Liver (tissue), 9 donors: Measurements from ENCODE around the gene IQSEC1. TPM values are rescaled to one million over a fixed set of nuclear protein-coding genes. Genes with fewer than 3 reads are reported as not detected.

ENCODE experiments used
- DNase-seq: peaks from one replicate; pipeline ENCODE4 v3.0.0-alpha.2; 2017; ENCODE audit warnings: low spot score
- H3K27ac ChIP-seq, 2 donors: one replicate each; pipeline ENCODE4 v1.7.0; 2013; ENCODE audit warnings: inconsistent platforms in 2 of 2, low read length in 2 of 2, control low read depth in 1 of 2, low read depth in 1 of 2, mild to moderate bottlenecking in 1 of 2
- H3K27me3 ChIP-seq, 4 donors: one replicate each; pipeline versions ENCODE4 v1.6.1 to v1.7.0; 2013; ENCODE audit warnings: low read length in 3 of 4, inconsistent platforms in 1 of 4, mild to moderate bottlenecking in 1 of 4, moderate library complexity in 1 of 4; ENCODE audit not compliant: control insufficient read depth in 4 of 4, insufficient read depth in 4 of 4
- H3K36me3 ChIP-seq, 4 donors: one replicate each; pipeline versions ENCODE4 v1.6.1 to v1.7.0; 2013; ENCODE audit warnings: low read length in 3 of 4, mild to moderate bottlenecking in 3 of 4, low read depth in 1 of 4, moderate library complexity in 1 of 4; ENCODE audit not compliant: control insufficient read depth in 4 of 4, insufficient read depth in 3 of 4
- H3K4me1 ChIP-seq, 4 donors: one replicate each; pipeline versions ENCODE4 v1.6.1 to v1.7.0; 2013; ENCODE audit warnings: low read length in 3 of 4, mild to moderate bottlenecking in 3 of 4, moderate library complexity in 1 of 4; ENCODE audit not compliant: control insufficient read depth in 4 of 4, insufficient read depth in 4 of 4
- H3K4me3 ChIP-seq, 3 donors: one replicate each; pipeline versions ENCODE4 v1.6.1 to v1.7.0; 2013; ENCODE audit warnings: low read length in 3 of 3, control low read depth in 1 of 3, low read depth in 1 of 3, mild to moderate bottlenecking in 1 of 3
- H3K9ac ChIP-seq, 2 donors: one replicate each; pipeline ENCODE4 v1.7.0; 2013; ENCODE audit warnings: low read length in 2 of 2, mild to moderate bottlenecking in 2 of 2, moderate library complexity in 2 of 2, control low read depth in 1 of 2, low read depth in 1 of 2
- H3K9me3 ChIP-seq, 4 donors: one replicate each; pipeline versions ENCODE4 v1.6.1 to v1.7.0; 2013; ENCODE audit warnings: low read length in 3 of 4; ENCODE audit not compliant: control insufficient read depth in 4 of 4
- EGR1 ChIP-seq, 2 donors: IDR thresholded peaks; 2 replicates each; pipeline ENCODE4 v1.6.1; 2016 to 2018; ENCODE audit warnings: antibody characterized with exemption in 2 of 2, low read depth in 2 of 2
- FOXA1 ChIP-seq: IDR thresholded peaks from 2 replicates; pipeline ENCODE4 v1.6.1; 2016; ENCODE audit warnings: antibody characterized with exemption
- FOXA2 ChIP-seq: IDR thresholded peaks from 2 replicates; pipeline ENCODE4 v1.6.1; 2016; ENCODE audit warnings: antibody characterized with exemption
- GABPA ChIP-seq, 2 donors: IDR thresholded peaks in 1 of 2; conservative IDR thresholded peaks in 1 of 2; 2 replicates each; pipeline ENCODE4 v1.6.1; 2016; ENCODE audit warnings: antibody characterized with exemption in 2 of 2, mild to moderate bottlenecking in 1 of 2, moderate library complexity in 1 of 2
- HNF4A ChIP-seq, 2 donors: conservative IDR thresholded peaks; 2 replicates each; pipeline ENCODE4 v1.6.1; 2016; ENCODE audit warnings: antibody characterized with exemption in 2 of 2, mild to moderate bottlenecking in 2 of 2
- HNF4G ChIP-seq: IDR thresholded peaks from 2 replicates; pipeline ENCODE4 v1.6.1; 2016; ENCODE audit warnings: antibody characterized with exemption
- JUND ChIP-seq, 2 donors: IDR thresholded peaks; 2 replicates each; pipeline ENCODE4 v1.6.1; 2016; ENCODE audit warnings: antibody characterized with exemption in 2 of 2
- RAD21 ChIP-seq, 2 donors: IDR thresholded peaks; 2 replicates each; pipeline ENCODE4 v1.6.1; 2016; ENCODE audit warnings: antibody characterized with exemption in 2 of 2, mild to moderate bottlenecking in 2 of 2
- REST ChIP-seq: IDR thresholded peaks from 2 replicates; pipeline ENCODE4 v1.6.1; 2016; ENCODE audit warnings: antibody characterized with exemption, mild to moderate bottlenecking
- RXRA ChIP-seq, 2 donors: IDR thresholded peaks; 2 replicates each; pipeline ENCODE4 v1.6.1; 2017 to 2018; ENCODE audit warnings: antibody characterized with exemption in 2 of 2, mild to moderate bottlenecking in 1 of 2
- SP1 ChIP-seq: IDR thresholded peaks from 2 replicates; pipeline ENCODE4 v1.6.1; 2018; ENCODE audit warnings: antibody characterized with exemption, mild to moderate bottlenecking
- TAF1 ChIP-seq: conservative IDR thresholded peaks from 2 replicates; pipeline ENCODE4 v1.6.1; 2016; ENCODE audit warnings: antibody characterized with exemption, mild to moderate bottlenecking
- YY1 ChIP-seq: IDR thresholded peaks from 2 replicates; pipeline ENCODE4 v1.6.1; 2016; ENCODE audit warnings: antibody characterized with exemption, mild to moderate bottlenecking
- WGBS: extraction: QIAGEN DNeasy Blood & Tissue Kit; methylation state at CpG from one replicate; pipeline ENCODE4 v1.1.7; 2013; 5-methylcytosine and 5-hydroxymethylcytosine counted together
- polyA plus RNA-seq, 2 donors: library from polyadenylated mRNA; stranded (reverse) in 1 of 2; unstranded in 1 of 2; fragments of 200-250 nt in 1 of 2; fragments of >200 nt in 1 of 2; fragmentation: Nextera tagmentation in 1 of 2; extraction: Ambion mirVana in 1 of 2; gene quantifications; one replicate each; pipeline versions ENCODE4 v1.2.1 to v1.2.3, GENCODE V29; 2013 to 2015
- total RNA-seq, 2 donors: library from RNA; depleted of rRNA; stranded (reverse); fragments of >200 nt; gene quantifications; one replicate each; pipeline ENCODE4 v1.2.3, GENCODE V29; 2014
- TF ChIP-seq, protein P1 (sequence below): fragments of 150-350 bp; IDR thresholded peaks from 2 replicates; pipeline ENCODE4 v1.5.1; 2017; ENCODE audit warnings: improper control_type of control experiment, low read depth, low read length; ENCODE audit not compliant: missing input control
- TF ChIP-seq, protein P2 (sequence below): IDR thresholded peaks from 2 replicates; pipeline ENCODE4 v1.6.1; 2016; ENCODE audit warnings: antibody characterized with exemption
- TF ChIP-seq, protein P3 (sequence below): IDR thresholded peaks from 2 replicates; pipeline ENCODE4 v1.6.1; 2016; ENCODE audit warnings: antibody characterized with exemption
- TF ChIP-seq, protein P4 (sequence below): IDR thresholded peaks from 2 replicates; pipeline ENCODE4 v1.6.1; 2016; ENCODE audit warnings: antibody characterized with exemption
- donor health status: healthy.
- donor health status: healthy.
- donor health status: healthy.
- donor health status: healthy.
- donor health status: healthy.

Gene IQSEC1
- total and polyA plus RNA-seq, 4 donors = 12.7 to 56.0 (median 36.2) TPM

DNA sequence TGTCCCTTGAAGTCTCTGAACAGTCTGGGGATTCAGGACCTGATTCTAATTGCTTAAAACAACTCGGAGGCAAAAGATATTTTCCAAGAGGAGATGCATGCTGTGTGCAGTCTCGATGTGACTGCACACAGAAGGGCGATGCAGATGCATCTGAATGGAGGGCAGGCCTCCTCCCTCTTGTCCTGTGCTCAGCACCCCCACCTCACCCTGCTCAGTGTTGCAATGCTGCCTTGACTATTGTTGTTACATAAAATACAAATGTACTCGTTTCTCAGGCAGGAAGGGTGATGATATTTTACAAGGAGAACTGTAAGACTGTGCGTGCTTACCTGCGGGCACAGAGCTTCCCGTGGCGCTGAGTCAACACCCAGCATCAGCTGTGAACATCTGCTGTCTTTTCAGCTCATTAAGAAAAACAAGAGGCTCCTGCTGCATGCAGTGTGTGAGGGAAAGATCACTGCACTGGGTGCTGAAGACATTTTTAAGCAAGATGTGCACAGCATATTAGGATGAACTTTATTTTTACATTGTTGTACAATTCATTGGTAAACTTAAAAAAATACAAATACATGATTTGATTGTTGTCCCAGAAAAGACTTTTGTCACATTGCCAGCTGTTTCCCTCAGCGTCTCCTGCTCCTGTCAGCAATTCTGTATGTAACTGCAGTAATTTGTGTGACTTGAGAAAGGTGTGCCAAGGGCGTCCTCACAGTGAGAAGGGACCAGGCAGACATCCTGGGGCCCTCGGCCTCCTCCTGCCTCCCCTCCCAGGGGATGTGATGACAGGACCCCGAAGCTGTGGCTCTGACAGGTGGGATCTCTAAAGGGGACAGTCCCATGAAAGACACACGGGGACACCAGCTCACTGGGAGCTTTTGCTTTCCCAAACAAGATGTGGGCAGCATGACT, 175.6 kb downstream of the IQSEC1 start (continued):
- no peak for TF ChIP-seq REST
- no peak for TF ChIP-seq SP1
- TF ChIP-seq RAD21 (IDR thresholded peaks at IDR 0.05) = no peak
- no peak for TF ChIP-seq HNF4A (conservative IDR thresholded peaks at IDR 0.05)
- no peak for TF ChIP-seq RXRA (IDR thresholded peaks at IDR 0.05)
- no peak for TF ChIP-seq HNF4G
- TF ChIP-seq JUND (IDR thresholded peaks at IDR 0.05) = no peak

- Histone ChIP-seq H3K4me3 (no peak overlapping the region), H3K9ac (no peak overlapping the region), H3K4me1 (peaks cover 2 to 15% (median 9%) of the 10 kb centered on the region in 4 donors), H3K27ac (no peak overlapping the region), H3K36me3 (peaks cover 6 to 30% (median 27%) of the 10 kb centered on the region in 4 donors), H3K9me3 (no peaks in the 10 kb centered on the region), H3K27me3 (no peaks in the 10 kb centered on the region)
- WGBS = 55% methylated on average over 14 of the region's 14 CpGs
- no peak for TF ChIP-seq RAD21 (IDR thresholded peaks at IDR 0.05)
- no peak for TF ChIP-seq EGR1 (IDR thresholded peaks at IDR 0.05; ENCODE audit: low read depth in 2 of 2)
- TF ChIP-seq SP1 = no peak
- TF ChIP-seq, protein P1, sequence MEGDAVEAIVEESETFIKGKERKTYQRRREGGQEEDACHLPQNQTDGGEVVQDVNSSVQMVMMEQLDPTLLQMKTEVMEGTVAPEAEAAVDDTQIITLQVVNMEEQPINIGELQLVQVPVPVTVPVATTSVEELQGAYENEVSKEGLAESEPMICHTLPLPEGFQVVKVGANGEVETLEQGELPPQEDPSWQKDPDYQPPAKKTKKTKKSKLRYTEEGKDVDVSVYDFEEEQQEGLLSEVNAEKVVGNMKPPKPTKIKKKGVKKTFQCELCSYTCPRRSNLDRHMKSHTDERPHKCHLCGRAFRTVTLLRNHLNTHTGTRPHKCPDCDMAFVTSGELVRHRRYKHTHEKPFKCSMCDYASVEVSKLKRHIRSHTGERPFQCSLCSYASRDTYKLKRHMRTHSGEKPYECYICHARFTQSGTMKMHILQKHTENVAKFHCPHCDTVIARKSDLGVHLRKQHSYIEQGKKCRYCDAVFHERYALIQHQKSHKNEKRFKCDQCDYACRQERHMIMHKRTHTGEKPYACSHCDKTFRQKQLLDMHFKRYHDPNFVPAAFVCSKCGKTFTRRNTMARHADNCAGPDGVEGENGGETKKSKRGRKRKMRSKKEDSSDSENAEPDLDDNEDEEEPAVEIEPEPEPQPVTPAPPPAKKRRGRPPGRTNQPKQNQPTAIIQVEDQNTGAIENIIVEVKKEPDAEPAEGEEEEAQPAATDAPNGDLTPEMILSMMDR = no peak
- TF ChIP-seq HNF4G = no peak
- TF ChIP-seq FOXA2 = no peak
- TF ChIP-seq TAF1 = no peak
- no peak for TF ChIP-seq HNF4A (conservative IDR thresholded peaks at IDR 0.05)
- TF ChIP-seq RXRA (IDR thresholded peaks at IDR 0.05) = no peak
- no peak for TF ChIP-seq JUND (IDR thresholded peaks at IDR 0.05)
- TF ChIP-seq, protein P2, sequence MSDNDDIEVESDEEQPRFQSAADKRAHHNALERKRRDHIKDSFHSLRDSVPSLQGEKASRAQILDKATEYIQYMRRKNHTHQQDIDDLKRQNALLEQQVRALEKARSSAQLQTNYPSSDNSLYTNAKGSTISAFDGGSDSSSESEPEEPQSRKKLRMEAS = no peak
- no peak for TF ChIP-seq FOXA1
- TF ChIP-seq, protein P3, sequence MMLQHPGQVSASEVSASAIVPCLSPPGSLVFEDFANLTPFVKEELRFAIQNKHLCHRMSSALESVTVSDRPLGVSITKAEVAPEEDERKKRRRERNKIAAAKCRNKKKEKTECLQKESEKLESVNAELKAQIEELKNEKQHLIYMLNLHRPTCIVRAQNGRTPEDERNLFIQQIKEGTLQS = no peak
- no peak for TF ChIP-seq YY1
- TF ChIP-seq REST = no peak
- TF ChIP-seq GABPA (IDR thresholded peaks at IDR 0.05 in 1 of 2, conservative IDR thresholded peaks at IDR 0.05 in 1 of 2) = no peak
- TF ChIP-seq, protein P4, sequence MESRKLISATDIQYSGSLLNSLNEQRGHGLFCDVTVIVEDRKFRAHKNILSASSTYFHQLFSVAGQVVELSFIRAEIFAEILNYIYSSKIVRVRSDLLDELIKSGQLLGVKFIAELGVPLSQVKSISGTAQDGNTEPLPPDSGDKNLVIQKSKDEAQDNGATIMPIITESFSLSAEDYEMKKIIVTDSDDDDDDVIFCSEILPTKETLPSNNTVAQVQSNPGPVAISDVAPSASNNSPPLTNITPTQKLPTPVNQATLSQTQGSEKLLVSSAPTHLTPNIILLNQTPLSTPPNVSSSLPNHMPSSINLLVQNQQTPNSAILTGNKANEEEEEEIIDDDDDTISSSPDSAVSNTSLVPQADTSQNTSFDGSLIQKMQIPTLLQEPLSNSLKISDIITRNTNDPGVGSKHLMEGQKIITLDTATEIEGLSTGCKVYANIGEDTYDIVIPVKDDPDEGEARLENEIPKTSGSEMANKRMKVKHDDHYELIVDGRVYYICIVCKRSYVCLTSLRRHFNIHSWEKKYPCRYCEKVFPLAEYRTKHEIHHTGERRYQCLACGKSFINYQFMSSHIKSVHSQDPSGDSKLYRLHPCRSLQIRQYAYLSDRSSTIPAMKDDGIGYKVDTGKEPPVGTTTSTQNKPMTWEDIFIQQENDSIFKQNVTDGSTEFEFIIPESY = no peak
- no peak for DNase-seq
Observed at GRCh38 chr3:12896063-12896985, 176.9 kb downstream of the IQSEC1 start.
